Right lobe of liver (tissue), 4 donors: Measurements from ENCODE around the gene TMPRSS9.

ENCODE experiments used
- CTCF ChIP-seq, 4 donors: fragments of 200-600 bp in 3 of 4; fragments of 450-650 bp in 1 of 4; IDR thresholded peaks; one replicate each; pipeline versions ENCODE4 v1.5.1 to v1.8.0; 2016 to 2022; ENCODE audit warnings: antibody characterized with exemption in 4 of 4, mild to moderate bottlenecking in 2 of 4
- POLR2A ChIP-seq: fragments of 450-650 bp; IDR thresholded peaks from one replicate; pipeline ENCODE4 v1.6.1; 2017; ENCODE audit warnings: antibody characterized with exemption, mild to moderate bottlenecking
- donor health status: DM: no; HTN: no; CAD: no.
- donor health status: DM: no; HTN: no; CAD: no.
- donor health status: DM: no; HTN: yes; CAD: no.

GRCh38 chr19:2440515-2440914, 80.5 kb downstream of the TMPRSS9 start:
- TF ChIP-seq CTCF (IDR thresholded peaks at IDR 0.05), result no peak
- TF ChIP-seq POLR2A, result no peak
